Neuronal stem cell (in vitro differentiated cells): ENCODE data around the gene NOSTRIN. TPM values are rescaled to one million over a fixed set of nuclear protein-coding genes. Genes with fewer than 3 reads are reported as not detected.

Source experiments
- DNase-seq: peaks from one replicate; pipeline ENCODE4 v3.0.0-alpha.2; 2013; ENCODE audit warnings: low spot score
- H2AFZ ChIP-seq: one replicate; pipeline ENCODE4 v1.6.1; 2013; ENCODE audit warnings: mild to moderate bottlenecking, low read length, inconsistent platforms
- H2AK5ac ChIP-seq: 2 replicates; pipeline ENCODE4 v1.6.1; 2013; ENCODE audit warnings: low read depth, mild to moderate bottlenecking, inconsistent platforms, low read length, moderate library complexity, mixed read lengths
- H2BK120ac ChIP-seq: 2 replicates; pipeline ENCODE4 v1.6.1; 2013; ENCODE audit warnings: low read depth, mild to moderate bottlenecking, inconsistent platforms, low read length, moderate library complexity, mixed read lengths
- H2BK12ac ChIP-seq: one replicate; pipeline ENCODE4 v1.6.1; 2013; ENCODE audit warnings: low read length, inconsistent platforms
- H2BK15ac ChIP-seq: 2 replicates; pipeline ENCODE4 v1.6.1; 2013; ENCODE audit warnings: mild to moderate bottlenecking, low read length, inconsistent platforms, mixed read lengths
- H2BK5ac ChIP-seq: one replicate; pipeline ENCODE4 v1.6.1; 2013; ENCODE audit warnings: inconsistent platforms, mild to moderate bottlenecking, low read length, moderate library complexity
- H3K14ac ChIP-seq: one replicate; pipeline ENCODE4 v1.6.1; 2013; ENCODE audit warnings: low read length, inconsistent platforms
- H3K18ac ChIP-seq: 2 replicates; pipeline ENCODE4 v1.6.1; 2013; ENCODE audit warnings: low read length, inconsistent platforms
- H3K23ac ChIP-seq: 2 replicates; pipeline ENCODE4 v1.6.1; 2013; ENCODE audit warnings: low read depth, mild to moderate bottlenecking, mixed read lengths, low read length, inconsistent platforms; ENCODE audit not compliant: poor library complexity
- H3K27ac ChIP-seq: replicated peaks from 3 replicates; pipeline ENCODE4 v1.5.1; 2013; ENCODE audit warnings: low read length, inconsistent platforms
- H3K27me3 ChIP-seq, 3 experiments: 2 replicates each; pipeline ENCODE4 v1.6.1; 2013; ENCODE audit warnings: low read length in 3 of 3, mild to moderate bottlenecking in 2 of 3, inconsistent platforms in 1 of 3, low read depth in 1 of 3, mixed read lengths in 1 of 3, moderate library complexity in 1 of 3; ENCODE audit not compliant: control insufficient read depth in 3 of 3, insufficient read depth in 3 of 3
- H3K36me3 ChIP-seq, 2 donors: replicated peaks in 1 of 2; 2 replicates each; pipeline ENCODE4 v1.6.1; 2013; ENCODE audit warnings: low read length in 2 of 2; ENCODE audit not compliant: control insufficient read depth in 2 of 2, insufficient read depth in 2 of 2
- H3K4ac ChIP-seq: 2 replicates; pipeline ENCODE4 v1.6.1; 2013; ENCODE audit warnings: inconsistent platforms, mild to moderate bottlenecking, low read length, moderate library complexity
- H3K4me1 ChIP-seq, 2 donors: 1 replicate in 1 of 2; 2 replicates in 1 of 2; pipeline ENCODE4 v1.6.1; 2013; ENCODE audit warnings: low read length in 2 of 2, low read depth in 1 of 2; ENCODE audit not compliant: control insufficient read depth in 2 of 2, insufficient read depth in 1 of 2
- H3K4me2 ChIP-seq: one replicate; pipeline ENCODE4 v1.6.1; 2013; ENCODE audit warnings: mild to moderate bottlenecking, low read length, inconsistent platforms; ENCODE audit not compliant: insufficient read depth, poor library complexity, severe bottlenecking
- H3K4me3 ChIP-seq, 2 donors: 2 replicates each; pipeline ENCODE4 v1.5.1; 2013; ENCODE audit warnings: low read length in 2 of 2, mild to moderate bottlenecking in 2 of 2, inconsistent platforms in 1 of 2, moderate library complexity in 1 of 2
- H3K79me1 ChIP-seq: one replicate; pipeline ENCODE4 v1.6.1; 2013; ENCODE audit warnings: low read depth, mild to moderate bottlenecking, inconsistent platforms, low read length, moderate library complexity
- H3K9ac ChIP-seq: one replicate; pipeline ENCODE4 v1.6.1; 2013; ENCODE audit warnings: mild to moderate bottlenecking, low read depth, low read length, inconsistent platforms; ENCODE audit not compliant: poor library complexity
- H3K9me3 ChIP-seq, 2 donors: replicated peaks in 1 of 2; 2 replicates each; pipeline versions ENCODE3 to v1.6.1; 2013; ENCODE audit warnings: low read length in 2 of 2, mild to moderate bottlenecking in 2 of 2, inconsistent platforms in 1 of 2, low read depth in 1 of 2, mixed read lengths in 1 of 2, moderate library complexity in 1 of 2; ENCODE audit not compliant: control insufficient read depth in 2 of 2, insufficient read depth in 1 of 2
- H4K8ac ChIP-seq: one replicate; pipeline ENCODE4 v1.6.1; 2013; ENCODE audit warnings: low read depth, mild to moderate bottlenecking, inconsistent platforms, low read length, moderate library complexity
- H4K91ac ChIP-seq: one replicate; pipeline ENCODE4 v1.6.1; 2013; ENCODE audit warnings: low read length, low read depth, mild to moderate bottlenecking, inconsistent platforms; ENCODE audit not compliant: poor library complexity
- WGBS, 2 donors: extraction: QIAGEN DNeasy Blood & Tissue Kit; methylation state at CpG; one replicate each; pipeline ENCODE4 v1.1.7; 2013; ENCODE audit warnings: missing lambda C conversion rate in 2 of 2, mixed read lengths in 1 of 2; ENCODE audit not compliant: insufficient read length in 2 of 2, insufficient replicate concordance in 1 of 2; ENCODE audit errors: extremely low coverage in 2 of 2; 5-methylcytosine and 5-hydroxymethylcytosine counted together
- polyA plus RNA-seq, 2 experiments: library from polyadenylated mRNA; stranded (reverse); fragments of 200-250 nt; gene quantifications; one replicate each; pipeline ENCODE4 v1.2.3, GENCODE V29; 2013

The NOSTRIN gene
- polyA plus RNA-seq (2013, experiment 1 of 2): not detected
- not detected for polyA plus RNA-seq (2013, experiment 2 of 2)

GRCh38 chr2:168801961-168802858 is at the start of gene NOSTRIN:
Gene NOSTRIN, plus strand, starts transcription at chr2:168802637. Its CDS starts 10 bp downstream, at chr2:168802647.
- no peaks in the 10 kb centered on the region for H3K36me3 ChIP-seq
- H3K4me1 ChIP-seq: peaks cover 6 to 8% of the 10 kb centered on the region in 2 donors
- no peak for DNase-seq
- no peak within 1 kb of the TSS for H2AK5ac ChIP-seq
- H2BK5ac ChIP-seq: no peak within 1 kb of the TSS
- H4K8ac ChIP-seq: no peak within 1 kb of the TSS
- H3K4me3 ChIP-seq: no peak within 1 kb of the TSS
- H3K4me2 ChIP-seq: no peak within 1 kb of the TSS
- no peak within 1 kb of the TSS for H3K9ac ChIP-seq
- H3K27me3 ChIP-seq: no peaks in the 10 kb centered on the region
- no peak within 1 kb of the TSS for H3K14ac ChIP-seq
- H3K23ac ChIP-seq: no peak within 1 kb of the TSS
- H2BK120ac ChIP-seq: no peak within 1 kb of the TSS
- no peaks in the 10 kb centered on the region for H3K9me3 ChIP-seq
- no peak within 1 kb of the TSS for H3K27ac ChIP-seq
- H2BK12ac ChIP-seq: no peak within 1 kb of the TSS
- peak within 1 kb of the TSS; percentile 52 for H2AFZ ChIP-seq
- no peak within 1 kb of the TSS for H2BK15ac ChIP-seq
- no peaks in the 10 kb centered on the region for H3K79me1 ChIP-seq
- no CpG with 5 or more reads among the region's 10 CpGs for WGBS, 2 donors
- H4K91ac ChIP-seq: no peak within 1 kb of the TSS
- no peak within 1 kb of the TSS for H3K18ac ChIP-seq
- no peak within 1 kb of the TSS for H3K4ac ChIP-seq

GRCh38 chr2:168753765-168754329 is 48.6 kb upstream of the NOSTRIN start:
- Histone ChIP-seq H4K8ac (no peak overlapping the region), H3K27ac (no peak overlapping the region), H3K4ac (no peak overlapping the region), H4K91ac (no peak overlapping the region), H2BK120ac (no peak overlapping the region), H3K23ac (no peak overlapping the region), H2AFZ (no peak overlapping the region), H2AK5ac (no peak overlapping the region), H3K4me3 (no peak overlapping the region), H2BK12ac (no peak overlapping the region), H3K9ac (peak overlapping the region; percentile 30), H3K4me1 (no peaks in the 10 kb centered on the region), H3K4me2 (no peak overlapping the region), H3K79me1 (no peaks in the 10 kb centered on the region), H3K18ac (no peak overlapping the region), H2BK5ac (no peak overlapping the region), H3K27me3 (no peaks in the 10 kb centered on the region), H3K14ac (no peak overlapping the region), H3K9me3 (no peaks in the 10 kb centered on the region), H2BK15ac (no peak overlapping the region), H3K36me3 (peaks cover 2 to 14% of the 10 kb centered on the region in 2 donors)
- WGBS, 2 donors: no CpG with 5 or more reads among the region's 8 CpGs
- no peak for DNase-seq

DNA sequence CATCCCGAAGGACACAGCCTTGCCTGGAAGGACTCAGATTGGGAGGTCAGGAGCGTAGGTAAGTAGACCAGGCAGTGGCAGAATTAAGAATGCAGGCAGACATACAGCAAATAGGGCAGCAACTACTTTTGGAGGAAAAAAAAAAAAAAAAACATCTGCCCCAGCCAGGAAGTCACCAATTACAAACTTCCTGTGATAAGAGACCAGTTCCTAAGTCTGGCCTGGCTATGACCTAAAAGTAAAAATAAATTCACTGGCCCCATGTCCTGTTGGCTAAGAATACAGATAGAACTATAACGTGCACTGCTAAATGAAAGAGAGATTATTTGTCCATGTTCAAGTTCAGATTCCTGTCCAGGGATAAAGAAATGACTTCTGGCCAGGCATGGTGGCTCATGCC is 45.2 kb upstream of the NOSTRIN start:
- H3K14ac ChIP-seq: no peak overlapping the region
- no peak overlapping the region for H2AK5ac ChIP-seq
- no peak overlapping the region for H2BK5ac ChIP-seq
- H3K27ac ChIP-seq: no peak overlapping the region
- no peaks in the 10 kb centered on the region for H3K4me1 ChIP-seq
- H3K9me3 ChIP-seq: no peaks in the 10 kb centered on the region
- H3K9ac ChIP-seq: no peak overlapping the region
- peaks cover 2 to 14% of the 10 kb centered on the region in 2 donors for H3K36me3 ChIP-seq
- no CpG with 5 or more reads among the region's 3 CpGs for WGBS, 2 donors
- H2BK15ac ChIP-seq: no peak overlapping the region
- no peak overlapping the region for H3K4me2 ChIP-seq
- H3K18ac ChIP-seq: no peak overlapping the region
- no peak overlapping the region for H3K4me3 ChIP-seq
- no peak for DNase-seq
- no peak overlapping the region for H2AFZ ChIP-seq
- H3K23ac ChIP-seq: no peak overlapping the region
- no peak overlapping the region for H4K91ac ChIP-seq
- H2BK12ac ChIP-seq: no peak overlapping the region
- H3K27me3 ChIP-seq: no peaks in the 10 kb centered on the region
- H3K4ac ChIP-seq: no peak overlapping the region
- no peak overlapping the region for H4K8ac ChIP-seq
- no peaks in the 10 kb centered on the region for H3K79me1 ChIP-seq
- H2BK120ac ChIP-seq: no peak overlapping the region
